ENCODE results near the gene RGS9.

Gene RGS9

DNA sequence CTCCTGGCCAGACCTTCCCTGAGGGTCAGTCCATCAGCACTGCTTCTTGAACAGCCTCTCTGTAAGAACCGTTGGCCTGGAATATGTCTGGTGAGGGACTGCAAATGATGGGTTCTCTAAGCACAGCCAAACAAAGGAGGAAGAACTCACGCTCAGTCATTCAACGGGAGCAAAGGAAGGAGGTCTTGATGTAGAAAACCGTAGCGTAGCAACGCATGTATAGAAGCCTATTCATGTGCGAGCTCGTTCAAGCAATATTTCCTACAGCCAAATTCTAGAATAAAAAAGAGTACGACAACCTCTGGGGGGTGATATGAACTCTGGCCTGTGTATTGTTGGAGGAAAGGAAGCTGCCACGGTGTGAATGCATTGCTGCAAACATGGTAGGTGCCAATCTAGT lies 64.2 kb downstream of the RGS9 start:
- Histone ChIP-seq H3F3A (ENCODE audit: insufficient read depth, low read length) (no peaks in the 10 kb centered on the region), H2AFZ (ENCODE audit: low read length) (no peak overlapping the region), H3K4me3 (ENCODE audit: low read length) (no peak overlapping the region), H3K4me1 (ENCODE audit: low read length) (no peaks in the 10 kb centered on the region), H3K27me3 (replicated peaks; ENCODE audit: insufficient read depth, low read length) (no peaks in the 10 kb centered on the region), H3K4me2 (ENCODE audit: low read depth, low read length) (no peak overlapping the region), H3K9me2 (replicated peaks; ENCODE audit: insufficient read depth, low read length) (no peaks in the 10 kb centered on the region), H3K79me2 (ENCODE audit: low read length) (no peaks in the 10 kb centered on the region), H3K27ac (ENCODE audit: low read length) (no peak overlapping the region), H3K9me3 (replicated peaks; ENCODE audit: insufficient read depth, low read length) (no peaks in the 10 kb centered on the region), H3K36me3 (replicated peaks; ENCODE audit: insufficient read depth, low read length) (no peaks in the 10 kb centered on the region), H4K20me1 (ENCODE audit: insufficient read depth, low read length) (no peaks in the 10 kb centered on the region), H3K9ac (ENCODE audit: low read length) (no peak overlapping the region)
- DNase-seq = no peak
- TF ChIP-seq EZH2phosphoT487 (IDR thresholded peaks at IDR 0.05; ENCODE audit: low read length) (no peak), EZH2 (optimal IDR thresholded peaks at IDR 0.05; ENCODE audit: low read depth, low read length) (no peak)
- TF ChIP-seq, protein P1, sequence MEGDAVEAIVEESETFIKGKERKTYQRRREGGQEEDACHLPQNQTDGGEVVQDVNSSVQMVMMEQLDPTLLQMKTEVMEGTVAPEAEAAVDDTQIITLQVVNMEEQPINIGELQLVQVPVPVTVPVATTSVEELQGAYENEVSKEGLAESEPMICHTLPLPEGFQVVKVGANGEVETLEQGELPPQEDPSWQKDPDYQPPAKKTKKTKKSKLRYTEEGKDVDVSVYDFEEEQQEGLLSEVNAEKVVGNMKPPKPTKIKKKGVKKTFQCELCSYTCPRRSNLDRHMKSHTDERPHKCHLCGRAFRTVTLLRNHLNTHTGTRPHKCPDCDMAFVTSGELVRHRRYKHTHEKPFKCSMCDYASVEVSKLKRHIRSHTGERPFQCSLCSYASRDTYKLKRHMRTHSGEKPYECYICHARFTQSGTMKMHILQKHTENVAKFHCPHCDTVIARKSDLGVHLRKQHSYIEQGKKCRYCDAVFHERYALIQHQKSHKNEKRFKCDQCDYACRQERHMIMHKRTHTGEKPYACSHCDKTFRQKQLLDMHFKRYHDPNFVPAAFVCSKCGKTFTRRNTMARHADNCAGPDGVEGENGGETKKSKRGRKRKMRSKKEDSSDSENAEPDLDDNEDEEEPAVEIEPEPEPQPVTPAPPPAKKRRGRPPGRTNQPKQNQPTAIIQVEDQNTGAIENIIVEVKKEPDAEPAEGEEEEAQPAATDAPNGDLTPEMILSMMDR (IDR thresholded peaks at IDR 0.05; ENCODE audit: low read length) = no peak

- Histone ChIP-seq H3F3A (ENCODE audit: insufficient read depth, low read length) (no peaks in the 10 kb centered on the region), H3K36me3 (replicated peaks; ENCODE audit: insufficient read depth, low read length) (no peaks in the 10 kb centered on the region), H3K27me3 (replicated peaks; ENCODE audit: insufficient read depth, low read length) (no peaks in the 10 kb centered on the region), H3K79me2 (ENCODE audit: low read length) (no peaks in the 10 kb centered on the region), H3K9me2 (replicated peaks; ENCODE audit: insufficient read depth, low read length) (no peaks in the 10 kb centered on the region), H3K27ac (ENCODE audit: low read length) (no peak overlapping the region), H3K4me3 (ENCODE audit: low read length) (no peak overlapping the region), H4K20me1 (ENCODE audit: insufficient read depth, low read length) (no peaks in the 10 kb centered on the region), H3K4me1 (ENCODE audit: low read length) (no peaks in the 10 kb centered on the region), H3K9me3 (replicated peaks; ENCODE audit: insufficient read depth, low read length) (no peaks in the 10 kb centered on the region), H3K4me2 (ENCODE audit: low read depth, low read length) (no peak overlapping the region), H3K9ac (ENCODE audit: low read length) (no peak overlapping the region), H2AFZ (ENCODE audit: low read length) (no peak overlapping the region)
- TF ChIP-seq EZH2 (optimal IDR thresholded peaks at IDR 0.05; ENCODE audit: low read depth, low read length) = no peak
- TF ChIP-seq, protein P1 (IDR thresholded peaks at IDR 0.05; ENCODE audit: low read length) = no peak
- TF ChIP-seq EZH2phosphoT487 (IDR thresholded peaks at IDR 0.05; ENCODE audit: low read length) = no peak
- no peak for DNase-seq
These were observed 65.8 kb downstream of the RGS9 start for GRCh38 chr17:65202844-65203571.

DNA sequence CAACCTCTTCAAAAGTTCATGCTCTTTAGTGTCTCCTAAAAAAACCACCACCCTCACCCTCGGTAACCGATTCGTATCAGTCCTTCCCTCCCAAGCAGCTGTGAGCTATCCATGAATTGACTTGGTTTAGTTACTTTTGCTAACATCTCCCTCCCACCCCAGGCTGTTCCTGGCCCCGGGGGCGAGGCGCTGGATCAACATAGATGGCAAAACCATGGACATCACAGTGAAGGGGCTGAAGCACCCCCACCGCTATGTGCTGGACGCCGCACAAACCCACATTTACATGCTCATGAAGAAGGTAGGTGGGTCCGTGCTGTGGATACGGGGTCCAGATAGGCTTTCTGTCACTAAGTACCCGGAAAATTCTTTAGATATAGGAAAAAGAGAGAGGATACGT lies 66.8 kb downstream of the RGS9 start:
- Histone ChIP-seq H3K79me2 (ENCODE audit: low read length) (no peaks in the 10 kb centered on the region), H3K9me3 (replicated peaks; ENCODE audit: insufficient read depth, low read length) (no peaks in the 10 kb centered on the region), H3K27me3 (replicated peaks; ENCODE audit: insufficient read depth, low read length) (no peaks in the 10 kb centered on the region), H2AFZ (ENCODE audit: low read length) (no peak overlapping the region), H3K4me2 (ENCODE audit: low read depth, low read length) (no peak overlapping the region), H3K9me2 (replicated peaks; ENCODE audit: insufficient read depth, low read length) (no peaks in the 10 kb centered on the region), H3K36me3 (replicated peaks; ENCODE audit: insufficient read depth, low read length) (no peaks in the 10 kb centered on the region), H3K27ac (ENCODE audit: low read length) (no peak overlapping the region), H3K4me1 (ENCODE audit: low read length) (no peaks in the 10 kb centered on the region), H3K9ac (ENCODE audit: low read length) (no peak overlapping the region), H3F3A (ENCODE audit: insufficient read depth, low read length) (no peaks in the 10 kb centered on the region), H3K4me3 (ENCODE audit: low read length) (no peak overlapping the region), H4K20me1 (ENCODE audit: insufficient read depth, low read length) (no peaks in the 10 kb centered on the region)
- no peak for DNase-seq
- TF ChIP-seq EZH2 (optimal IDR thresholded peaks at IDR 0.05; ENCODE audit: low read depth, low read length) = no peak
- TF ChIP-seq, protein P1 (IDR thresholded peaks at IDR 0.05; ENCODE audit: low read length) = no peak

Data from MM.1S (cell line).